WTC11 (cell line): ENCODE data around the gene GNMT. TPM values are rescaled to one million over a fixed set of nuclear protein-coding genes. Genes with fewer than 3 reads are reported as not detected.

ENCODE experiments used
- ATAC-seq: fragments of 200-7000 bp; cut with Tn5 transposase; 2 replicates; pipeline ENCODE4 v1.10.0; 2021; ENCODE audit warnings: mild to moderate bottlenecking, moderate library complexity
- CTCF ChIA-PET: fragments of 300-600 bp; sonication (Branson Sonifier 250); formaldehyde crosslinking; loops from one replicate; lab custom pipeline; 2021; ENCODE audit warnings: antibody characterized with exemption; lab: Charles Lee
- POLR2A ChIA-PET: fragments of 350-600 bp; sonication (Branson Sonifier 250); formaldehyde crosslinking; loops from one replicate; lab custom pipeline; 2021; ENCODE audit warnings: antibody characterized with exemption; lab: Charles Lee
- DNase-seq: peaks from one replicate; pipeline ENCODE4 v3.0.0; 2021; ENCODE audit warnings: low spot score
- H3K27ac Mint-ChIP-seq: 2 replicates; pipeline ENCODE4 v1.8.0; 2021; ENCODE audit warnings: mixed read lengths
- H3K27me3 Mint-ChIP-seq: 2 replicates; pipeline ENCODE4 v1.8.0; 2021; ENCODE audit warnings: low read depth, mild to moderate bottlenecking, moderate library complexity, mixed read lengths
- H3K36me3 Mint-ChIP-seq: 2 replicates; pipeline ENCODE4 v1.8.0; 2021; ENCODE audit warnings: mixed read lengths
- H3K4me1 Mint-ChIP-seq: 2 replicates; pipeline ENCODE4 v1.8.0; 2022; ENCODE audit warnings: mixed read lengths
- H3K4me3 Mint-ChIP-seq: 2 replicates; pipeline ENCODE4 v1.8.0; 2021; ENCODE audit warnings: mild to moderate bottlenecking, moderate library complexity, mixed read lengths
- H3K9me3 Mint-ChIP-seq: 2 replicates; pipeline ENCODE4 v1.8.0; 2021; ENCODE audit warnings: mixed read lengths
- AR ChIP-seq: fragments of 250-450 bp; sonication (Bioruptor Pico); IDR thresholded peaks from 2 replicates; pipeline ENCODE4 v1.9.0; 2021; ENCODE audit warnings: mild to moderate bottlenecking
- CBFB ChIP-seq: sonication (generic); formaldehyde crosslinking; IDR thresholded peaks from 2 replicates; pipeline ENCODE4 v1.8.1; 2022; ENCODE audit warnings: mild to moderate bottlenecking, low read depth, missing genetic modification reagents
- E2F5 ChIP-seq: sonication (generic); formaldehyde crosslinking; IDR thresholded peaks from 2 replicates; pipeline ENCODE4 v1.8.1; 2022; ENCODE audit warnings: mild to moderate bottlenecking, moderate library complexity, missing genetic modification reagents
- ELF4 ChIP-seq: sonication (generic); formaldehyde crosslinking; IDR thresholded peaks from 2 replicates; pipeline ENCODE4 v1.8.1; 2022; ENCODE audit warnings: low read depth, mild to moderate bottlenecking, moderate library complexity, missing genetic modification reagents
- ERG ChIP-seq: fragments of 250-450 bp; sonication (Bioruptor Pico); IDR thresholded peaks from 2 replicates; pipeline ENCODE4 v1.8.0; 2021; ENCODE audit warnings: mild to moderate bottlenecking
- FOXJ3 ChIP-seq: sonication (generic); formaldehyde crosslinking; IDR thresholded peaks from 2 replicates; pipeline ENCODE4 v1.9.0; 2021; ENCODE audit warnings: missing genetic modification reagents, mild to moderate bottlenecking, borderline replicate concordance
- IRF2 ChIP-seq: sonication (generic); formaldehyde crosslinking; IDR thresholded peaks from 2 replicates; pipeline ENCODE4 v1.8.0; 2022; ENCODE audit warnings: low read depth, missing genetic modification reagents, borderline replicate concordance
- JUN ChIP-seq: sonication (generic); formaldehyde crosslinking; IDR thresholded peaks from 2 replicates; pipeline ENCODE4 v1.8.0; 2023; ENCODE audit warnings: mild to moderate bottlenecking, missing genetic modification reagents
- MXD4 ChIP-seq: fragments of 250-450 bp; sonication (Bioruptor Pico); IDR thresholded peaks from 2 replicates; pipeline ENCODE4 v1.8.0; 2021; ENCODE audit warnings: mild to moderate bottlenecking, moderate library complexity, borderline replicate concordance
- OVOL2 ChIP-seq: fragments of 250-450 bp; sonication (Bioruptor Pico); IDR thresholded peaks from 2 replicates; pipeline ENCODE4 v1.9.0; 2021; ENCODE audit warnings: mild to moderate bottlenecking, borderline replicate concordance
- SMAD3 ChIP-seq: sonication (generic); formaldehyde crosslinking; IDR thresholded peaks from 2 replicates; pipeline ENCODE4 v1.8.0; 2022; ENCODE audit warnings: missing genetic modification reagents, mild to moderate bottlenecking, borderline replicate concordance
- ZBTB21 ChIP-seq: sonication (generic); formaldehyde crosslinking; IDR thresholded peaks from 2 replicates; pipeline ENCODE4 v1.8.1; 2023; ENCODE audit warnings: mild to moderate bottlenecking, missing genetic modification reagents, borderline replicate concordance
- ZNF317 ChIP-seq: sonication (generic); formaldehyde crosslinking; IDR thresholded peaks from 2 replicates; pipeline ENCODE4 v1.8.1; 2023; ENCODE audit warnings: low read depth, mild to moderate bottlenecking, moderate library complexity, missing genetic modification reagents, borderline replicate concordance
- total RNA-seq: library from RNA; stranded (reverse); gene quantifications from 3 replicates; pipeline ENCODE4 v1.2.3, GENCODE V29; 2021
- TF ChIP-seq, protein P1 (sequence below): fragments of 200-600 bp; IDR thresholded peaks from 2 replicates; pipeline ENCODE4 v1.8.0; 2022; ENCODE audit warnings: antibody characterized with exemption
- TF ChIP-seq, protein P2 (sequence below): sonication (generic); formaldehyde crosslinking; IDR thresholded peaks from 2 replicates; pipeline ENCODE4 v1.8.0; 2022; ENCODE audit warnings: mild to moderate bottlenecking, missing genetic modification reagents
- TF ChIP-seq, protein P3 (sequence below): fragments of 250-450 bp; sonication (Bioruptor Pico); IDR thresholded peaks from 2 replicates; pipeline ENCODE4 v2.1.2; 2022; ENCODE audit warnings: mild to moderate bottlenecking, moderate library complexity
- TF ChIP-seq, protein P4 (sequence below): sonication (generic); formaldehyde crosslinking; IDR thresholded peaks from 2 replicates; pipeline ENCODE4 v1.8.0; 2023; ENCODE audit warnings: missing genetic modification reagents, mild to moderate bottlenecking, borderline replicate concordance

Gene GNMT
- total RNA-seq, 1 experiment from 2014 or later: 2.0 TPM

- TF ChIP-seq AR (no peak), JUN (CRISPR knock-in tag) (no peak), FOXJ3 (no peak), CBFB (CRISPR knock-in tag) (no peak), MXD4 (CRISPR knock-in tag) (no peak)
- TF ChIP-seq, protein P1, sequence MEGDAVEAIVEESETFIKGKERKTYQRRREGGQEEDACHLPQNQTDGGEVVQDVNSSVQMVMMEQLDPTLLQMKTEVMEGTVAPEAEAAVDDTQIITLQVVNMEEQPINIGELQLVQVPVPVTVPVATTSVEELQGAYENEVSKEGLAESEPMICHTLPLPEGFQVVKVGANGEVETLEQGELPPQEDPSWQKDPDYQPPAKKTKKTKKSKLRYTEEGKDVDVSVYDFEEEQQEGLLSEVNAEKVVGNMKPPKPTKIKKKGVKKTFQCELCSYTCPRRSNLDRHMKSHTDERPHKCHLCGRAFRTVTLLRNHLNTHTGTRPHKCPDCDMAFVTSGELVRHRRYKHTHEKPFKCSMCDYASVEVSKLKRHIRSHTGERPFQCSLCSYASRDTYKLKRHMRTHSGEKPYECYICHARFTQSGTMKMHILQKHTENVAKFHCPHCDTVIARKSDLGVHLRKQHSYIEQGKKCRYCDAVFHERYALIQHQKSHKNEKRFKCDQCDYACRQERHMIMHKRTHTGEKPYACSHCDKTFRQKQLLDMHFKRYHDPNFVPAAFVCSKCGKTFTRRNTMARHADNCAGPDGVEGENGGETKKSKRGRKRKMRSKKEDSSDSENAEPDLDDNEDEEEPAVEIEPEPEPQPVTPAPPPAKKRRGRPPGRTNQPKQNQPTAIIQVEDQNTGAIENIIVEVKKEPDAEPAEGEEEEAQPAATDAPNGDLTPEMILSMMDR: no peak
- TF ChIP-seq, protein P2, sequence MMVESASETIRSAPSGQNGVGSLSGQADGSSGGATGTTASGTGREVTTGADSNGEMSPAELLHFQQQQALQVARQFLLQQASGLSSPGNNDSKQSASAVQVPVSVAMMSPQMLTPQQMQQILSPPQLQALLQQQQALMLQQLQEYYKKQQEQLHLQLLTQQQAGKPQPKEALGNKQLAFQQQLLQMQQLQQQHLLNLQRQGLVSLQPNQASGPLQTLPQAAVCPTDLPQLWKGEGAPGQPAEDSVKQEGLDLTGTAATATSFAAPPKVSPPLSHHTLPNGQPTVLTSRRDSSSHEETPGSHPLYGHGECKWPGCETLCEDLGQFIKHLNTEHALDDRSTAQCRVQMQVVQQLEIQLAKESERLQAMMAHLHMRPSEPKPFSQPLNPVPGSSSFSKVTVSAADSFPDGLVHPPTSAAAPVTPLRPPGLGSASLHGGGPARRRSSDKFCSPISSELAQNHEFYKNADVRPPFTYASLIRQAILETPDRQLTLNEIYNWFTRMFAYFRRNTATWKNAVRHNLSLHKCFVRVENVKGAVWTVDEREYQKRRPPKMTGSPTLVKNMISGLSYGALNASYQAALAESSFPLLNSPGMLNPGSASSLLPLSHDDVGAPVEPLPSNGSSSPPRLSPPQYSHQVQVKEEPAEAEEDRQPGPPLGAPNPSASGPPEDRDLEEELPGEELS (CRISPR knock-in tag): no peak
These were observed 3.5 kb downstream of the GNMT start (continued) for GRCh38 chr6:42963855-42964605.

DNA sequence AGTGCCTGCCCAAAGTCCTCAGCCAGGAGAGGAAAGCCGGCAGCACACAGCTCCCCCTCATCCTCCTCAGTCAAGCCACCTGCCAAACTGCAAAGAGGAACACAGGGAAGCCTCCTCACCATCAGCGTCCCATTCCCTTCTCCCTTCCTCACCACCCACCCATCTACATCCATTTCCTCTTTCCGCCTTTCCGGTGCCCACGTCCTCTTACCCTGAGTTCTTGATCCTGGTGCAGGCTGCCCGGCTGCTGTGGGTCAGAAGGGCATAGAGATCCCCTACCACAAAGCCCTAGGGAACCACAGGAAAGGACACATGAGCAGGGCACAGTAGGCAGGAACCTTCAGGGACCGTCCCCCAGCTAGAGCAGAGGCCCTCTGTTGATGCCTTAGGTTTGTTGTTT is 6.0 kb downstream of the GNMT start:
- peaks cover 4% of the 10 kb centered on the region for H3K27me3 Mint-ChIP-seq
- TF ChIP-seq OVOL2: no peak
- TF ChIP-seq, protein P3, sequence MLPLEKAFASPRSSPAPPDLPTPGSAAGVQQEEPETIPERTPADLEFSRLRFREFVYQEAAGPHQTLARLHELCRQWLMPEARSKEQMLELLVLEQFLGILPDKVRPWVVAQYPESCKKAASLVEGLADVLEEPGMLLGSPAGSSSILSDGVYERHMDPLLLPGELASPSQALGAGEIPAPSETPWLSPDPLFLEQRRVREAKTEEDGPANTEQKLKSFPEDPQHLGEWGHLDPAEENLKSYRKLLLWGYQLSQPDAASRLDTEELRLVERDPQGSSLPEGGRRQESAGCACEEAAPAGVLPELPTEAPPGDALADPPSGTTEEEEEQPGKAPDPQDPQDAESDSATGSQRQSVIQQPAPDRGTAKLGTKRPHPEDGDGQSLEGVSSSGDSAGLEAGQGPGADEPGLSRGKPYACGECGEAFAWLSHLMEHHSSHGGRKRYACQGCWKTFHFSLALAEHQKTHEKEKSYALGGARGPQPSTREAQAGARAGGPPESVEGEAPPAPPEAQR: no peak
- TF ChIP-seq ELF4: no peak
- TF ChIP-seq ZBTB21 (CRISPR knock-in tag): no peak
- TF ChIP-seq, all 79 proteins: peak for 0
- POLR2A ChIA-PET: interaction anchor here (0.8 to 1.0 kb wide), 2 partner anchors 13 to 55 kb away, joined by 3 read pairs; partner anchors contain the start of gene PEX6
- no peak overlapping the region for H3K4me3 Mint-ChIP-seq
- 0 out of 2 replicates have a peak, but pooled peaks cover 4% of the 10 kb centered on the region for H3K4me1 Mint-ChIP-seq
- no peaks in the 10 kb centered on the region for H3K9me3 Mint-ChIP-seq
- ATAC-seq (no peak), DNase-seq (no peak)
- CTCF ChIA-PET: interaction anchor here (0.7 to 2.6 kb wide), 4 partner anchors 13 to 264 kb away, joined by 3 to 19 read pairs (median 4); partner anchors contain the start of genes KLHDC3, MEA1 and PEX6
- no peaks in the 10 kb centered on the region for H3K36me3 Mint-ChIP-seq
- no peak overlapping the region for H3K27ac Mint-ChIP-seq

- Mint-ChIP-seq H3K27ac (no peak overlapping the region), H3K4me1 (0 out of 2 replicates have a peak, but pooled peaks cover 4% of the 10 kb centered on the region), H3K36me3 (no peaks in the 10 kb centered on the region), H3K27me3 (no peaks in the 10 kb centered on the region), H3K9me3 (no peaks in the 10 kb centered on the region), H3K4me3 (no peak overlapping the region)
- ChIA-PET CTCF (interaction anchor here (0.7 kb wide), 1 partner anchor 264 kb away, joined by 5 read pairs; no protein-coding TSS in a partner anchor), POLR2A (interaction anchor here (0.6 kb wide), 1 partner anchor 8 kb away, joined by 4 read pairs; no protein-coding TSS in a partner anchor)
- no peak for ATAC-seq
- no peak for DNase-seq
- TF ChIP-seq ZNF317 (CRISPR knock-in tag): no peak
- TF ChIP-seq IRF2: no peak
- TF ChIP-seq, protein P4, sequence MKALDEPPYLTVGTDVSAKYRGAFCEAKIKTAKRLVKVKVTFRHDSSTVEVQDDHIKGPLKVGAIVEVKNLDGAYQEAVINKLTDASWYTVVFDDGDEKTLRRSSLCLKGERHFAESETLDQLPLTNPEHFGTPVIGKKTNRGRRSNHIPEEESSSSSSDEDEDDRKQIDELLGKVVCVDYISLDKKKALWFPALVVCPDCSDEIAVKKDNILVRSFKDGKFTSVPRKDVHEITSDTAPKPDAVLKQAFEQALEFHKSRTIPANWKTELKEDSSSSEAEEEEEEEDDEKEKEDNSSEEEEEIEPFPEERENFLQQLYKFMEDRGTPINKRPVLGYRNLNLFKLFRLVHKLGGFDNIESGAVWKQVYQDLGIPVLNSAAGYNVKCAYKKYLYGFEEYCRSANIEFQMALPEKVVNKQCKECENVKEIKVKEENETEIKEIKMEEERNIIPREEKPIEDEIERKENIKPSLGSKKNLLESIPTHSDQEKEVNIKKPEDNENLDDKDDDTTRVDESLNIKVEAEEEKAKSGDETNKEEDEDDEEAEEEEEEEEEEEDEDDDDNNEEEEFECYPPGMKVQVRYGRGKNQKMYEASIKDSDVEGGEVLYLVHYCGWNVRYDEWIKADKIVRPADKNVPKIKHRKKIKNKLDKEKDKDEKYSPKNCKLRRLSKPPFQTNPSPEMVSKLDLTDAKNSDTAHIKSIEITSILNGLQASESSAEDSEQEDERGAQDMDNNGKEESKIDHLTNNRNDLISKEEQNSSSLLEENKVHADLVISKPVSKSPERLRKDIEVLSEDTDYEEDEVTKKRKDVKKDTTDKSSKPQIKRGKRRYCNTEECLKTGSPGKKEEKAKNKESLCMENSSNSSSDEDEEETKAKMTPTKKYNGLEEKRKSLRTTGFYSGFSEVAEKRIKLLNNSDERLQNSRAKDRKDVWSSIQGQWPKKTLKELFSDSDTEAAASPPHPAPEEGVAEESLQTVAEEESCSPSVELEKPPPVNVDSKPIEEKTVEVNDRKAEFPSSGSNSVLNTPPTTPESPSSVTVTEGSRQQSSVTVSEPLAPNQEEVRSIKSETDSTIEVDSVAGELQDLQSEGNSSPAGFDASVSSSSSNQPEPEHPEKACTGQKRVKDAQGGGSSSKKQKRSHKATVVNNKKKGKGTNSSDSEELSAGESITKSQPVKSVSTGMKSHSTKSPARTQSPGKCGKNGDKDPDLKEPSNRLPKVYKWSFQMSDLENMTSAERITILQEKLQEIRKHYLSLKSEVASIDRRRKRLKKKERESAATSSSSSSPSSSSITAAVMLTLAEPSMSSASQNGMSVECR: no peak
- no peak for TF ChIP-seq ERG
- TF ChIP-seq E2F5 (CRISPR knock-in tag): no peak
- no peak for TF ChIP-seq SMAD3 (CRISPR knock-in tag)
These were observed 6.7 kb downstream of the GNMT start for GRCh38 chr6:42967228-42967627.
